Medulla oblongata (tissue), 1 donor: ENCODE results near the gene COLQ.
"Not testable (repeated sequence)": the region's sequence is repeated elsewhere in the genome, so short reads cannot be mapped to it uniquely, and the experiment has no call there.

Experiments used
- DNase-seq: peaks from one replicate; pipeline ENCODE4 v3.0.0-alpha.2; 2015; ENCODE audit errors: extremely low spot score

The COLQ gene

DNA sequence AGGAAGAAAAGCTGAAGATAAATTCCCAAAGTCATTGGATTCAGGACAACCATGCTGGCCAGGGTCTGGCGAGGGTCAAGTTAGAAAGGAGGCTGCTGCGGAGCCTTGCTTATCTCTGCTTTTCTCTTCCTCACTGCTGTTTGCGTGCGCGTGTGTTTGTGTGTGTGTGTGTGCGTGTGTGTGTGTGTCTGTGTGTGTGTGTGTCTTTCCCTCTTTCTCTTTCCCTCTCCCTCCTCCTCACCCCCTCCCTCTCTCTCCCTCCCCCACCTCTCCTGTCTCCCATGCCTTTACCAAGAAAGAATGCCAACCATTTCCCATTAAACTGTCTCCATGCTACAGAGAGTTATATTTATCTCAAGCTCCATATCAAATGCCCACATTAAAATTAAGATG is at the start of gene COLQ:
Gene COLQ (minus strand): TSS at position 134 of the 393 bp plus-strand sequence. CDS start 81 bp downstream, at position 53.
- no peak for DNase-seq

DNA sequence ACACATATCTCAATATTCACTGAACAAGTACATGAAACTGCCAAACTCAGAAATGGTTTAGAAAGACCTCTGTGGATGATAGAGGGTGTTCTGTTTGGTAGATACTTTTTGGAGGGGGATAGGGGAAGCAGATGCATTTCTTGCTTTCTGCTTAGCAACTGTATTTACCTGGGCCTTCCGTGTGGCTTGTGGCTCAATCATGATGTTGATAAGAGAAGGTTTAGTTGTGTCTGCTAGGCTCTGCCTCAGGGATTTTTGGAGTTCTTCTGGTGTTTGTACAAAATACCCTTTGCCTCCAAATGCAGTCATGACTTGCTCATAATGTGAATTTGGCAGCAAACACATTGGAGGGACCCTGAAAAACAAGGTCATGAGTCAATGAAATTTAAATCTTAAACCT is 41.7 kb upstream of the COLQ start:
- DNase-seq = no peak

DNA sequence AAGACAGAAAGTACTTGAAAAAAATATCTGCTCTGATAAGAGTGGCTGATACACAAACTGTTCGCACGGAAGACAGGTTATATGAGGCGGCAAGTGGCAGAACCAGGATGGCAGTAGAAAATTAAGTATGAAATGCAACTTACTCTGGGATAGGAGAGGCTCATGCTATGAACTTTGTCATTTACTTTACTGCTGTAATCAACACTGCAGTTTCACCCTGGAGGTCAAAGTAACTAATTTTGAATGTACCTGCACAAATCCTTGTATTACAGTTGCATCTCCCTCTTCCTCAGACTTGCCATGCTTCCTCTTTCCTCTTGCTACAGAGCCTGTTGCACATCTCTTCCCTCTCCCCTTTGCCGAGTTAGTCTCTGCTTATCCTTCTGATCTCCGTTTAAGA is 41.1 kb upstream of the COLQ start:
- no peak for DNase-seq

DNA sequence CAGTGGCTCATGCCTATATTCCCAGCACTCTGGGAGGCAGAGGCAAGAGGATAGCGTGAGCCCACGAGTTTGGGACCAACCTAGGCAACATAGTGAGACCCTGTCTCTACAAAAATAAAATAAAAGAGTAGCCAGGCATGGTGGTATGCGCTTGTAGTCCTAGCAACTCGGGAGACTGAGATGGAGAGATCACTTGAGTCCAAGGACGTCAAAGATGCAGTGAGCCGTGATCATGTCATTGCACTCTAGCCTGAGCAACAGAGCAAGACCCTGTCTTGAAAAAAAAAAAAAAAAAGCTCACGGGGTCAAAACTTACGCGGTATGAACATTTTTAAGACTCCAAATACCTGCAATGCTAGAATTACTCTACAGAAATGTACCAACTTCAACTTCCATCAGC is 37.1 kb upstream of the COLQ start:
- no peak for DNase-seq

DNA sequence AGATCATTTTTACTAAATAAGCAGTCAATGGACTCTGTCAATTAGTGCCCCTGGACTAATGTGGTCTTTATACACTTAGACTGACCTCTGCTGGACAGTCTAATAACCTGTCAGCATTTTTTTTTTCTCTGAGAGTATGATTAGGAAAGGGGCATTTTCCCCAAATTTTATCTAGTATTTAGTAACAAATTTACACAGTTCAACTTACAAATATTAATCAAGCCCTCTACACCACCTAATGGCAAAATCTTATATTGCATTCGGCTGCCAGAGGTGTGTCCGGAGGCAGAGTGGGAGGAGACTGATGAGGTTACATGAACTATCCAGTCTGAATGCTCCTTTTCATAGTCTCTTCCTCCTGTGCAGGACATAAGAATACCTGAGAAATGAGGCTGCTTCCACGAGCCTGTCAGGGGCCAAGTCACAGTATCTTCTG is 36.0 kb upstream of the COLQ start:
- peak; percentile 69 for DNase-seq

DNA sequence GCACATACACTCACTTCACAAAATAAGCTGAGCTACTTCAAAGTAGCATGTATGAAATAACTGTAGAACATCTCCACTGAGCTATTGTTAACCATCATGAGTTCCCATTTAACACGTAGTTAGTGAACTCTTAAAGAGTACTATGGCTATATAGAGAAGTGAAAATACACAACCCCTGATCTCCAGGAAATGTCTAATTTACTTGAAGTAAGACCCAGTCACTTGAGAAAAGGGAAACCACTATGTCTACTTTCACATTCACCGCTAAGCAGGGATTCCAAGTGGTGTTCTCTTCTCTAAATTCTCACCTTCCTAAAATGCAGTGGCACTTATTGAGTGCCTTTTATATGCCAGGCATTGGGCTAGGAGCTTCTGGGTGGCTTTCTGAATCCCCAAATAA is 35.0 kb upstream of the COLQ start:
- DNase-seq = peak; percentile 81

DNA sequence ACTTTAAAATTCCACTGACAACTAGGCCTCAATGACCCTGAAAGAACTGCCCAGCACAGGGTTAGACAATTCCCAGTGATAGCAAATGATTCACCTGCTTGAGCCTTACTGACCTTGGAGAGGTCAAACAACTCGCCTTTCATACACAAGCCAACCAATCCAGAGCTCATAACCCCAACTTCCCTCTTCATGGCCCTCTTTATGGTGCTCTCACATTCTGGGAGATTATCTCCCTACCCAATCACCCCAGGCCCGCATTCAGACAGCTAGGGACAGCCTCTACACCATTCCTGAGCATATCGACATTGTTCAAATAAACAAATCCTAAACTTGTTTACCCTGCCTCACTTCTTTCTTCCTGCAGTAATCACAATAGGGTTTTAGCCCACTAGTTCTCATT is 32.2 kb upstream of the COLQ start:
- DNase-seq = no peak

DNA sequence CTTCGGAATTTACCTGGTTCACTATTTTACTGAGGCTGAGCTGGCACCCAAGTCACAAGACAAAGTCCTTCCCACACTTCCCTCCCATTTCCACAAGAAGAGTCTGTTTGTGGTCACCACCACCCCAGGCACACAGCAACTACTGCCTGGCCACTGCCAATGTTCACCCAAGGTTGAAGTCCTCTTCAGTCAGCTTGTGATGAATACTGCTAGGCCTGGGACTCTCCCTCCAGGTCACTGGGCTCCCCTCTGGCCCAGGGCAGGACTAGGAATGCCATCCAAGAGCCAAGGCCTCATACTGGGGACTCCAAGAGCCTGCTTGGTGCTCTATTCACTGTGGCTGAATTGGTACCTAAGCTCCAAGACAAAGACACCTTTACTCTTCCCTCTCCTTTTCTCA is 30.4 kb upstream of the COLQ start:
- DNase-seq = no peak

DNA sequence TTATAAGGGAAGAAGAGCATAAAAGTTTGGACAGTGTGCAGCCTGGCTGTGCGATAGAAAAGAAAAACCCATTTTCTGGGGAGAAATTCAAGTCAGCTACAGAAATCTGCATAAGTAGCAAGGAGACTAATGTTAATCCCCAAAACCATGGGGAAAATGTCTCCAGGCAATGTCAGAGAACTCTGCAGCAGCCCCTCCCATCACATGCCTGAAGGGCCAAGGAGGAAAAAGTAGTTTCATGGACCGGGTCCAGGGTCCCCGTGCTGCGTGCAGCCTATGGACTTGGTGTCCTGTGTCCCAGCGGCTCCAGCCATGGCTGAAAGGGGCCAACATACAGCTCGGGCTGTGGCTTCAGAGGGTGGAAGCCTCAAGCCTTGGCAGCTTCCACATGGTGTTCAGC is 28.3 kb upstream of the COLQ start:
- DNase-seq = no peak

DNA sequence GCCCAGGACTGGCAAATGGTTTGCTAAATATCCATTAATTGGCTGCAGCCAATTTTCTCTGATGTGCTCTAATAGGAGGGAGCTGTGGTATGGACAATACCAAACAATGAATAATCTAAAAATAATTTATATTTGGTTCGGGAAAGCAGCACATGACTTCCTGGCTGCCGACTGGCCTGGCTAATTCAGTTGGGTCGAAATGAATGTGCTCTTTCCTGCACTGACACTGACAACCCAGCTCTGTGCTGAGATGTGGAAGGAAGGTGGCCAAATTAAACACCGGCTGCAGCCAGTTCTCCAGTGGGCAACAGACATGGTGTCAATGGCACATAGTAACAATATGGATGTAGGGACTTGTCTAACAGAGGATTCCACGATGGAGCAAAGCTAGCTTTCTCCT is 21.1 kb upstream of the COLQ start:
- peak; percentile 16 for DNase-seq

DNA sequence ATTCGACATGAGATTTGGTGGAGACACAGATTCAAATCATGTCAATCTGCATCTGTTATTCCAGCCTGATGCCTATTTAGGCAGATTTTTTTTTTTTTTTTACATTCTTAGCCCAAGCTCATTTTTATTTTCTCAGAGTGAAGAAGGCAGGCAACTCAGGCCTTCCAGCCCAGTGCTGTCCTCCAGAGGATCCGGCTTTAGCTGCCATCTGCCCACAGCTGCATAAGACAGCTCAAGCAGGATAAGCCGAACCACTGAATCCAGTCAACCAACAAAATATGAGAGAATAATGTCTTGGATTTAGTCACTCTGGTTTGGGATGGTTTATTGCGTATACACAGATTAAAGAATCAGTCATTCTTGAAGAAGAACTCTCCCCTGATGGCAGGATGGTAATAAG is 19.9 kb upstream of the COLQ start:
- no peak for DNase-seq

DNA sequence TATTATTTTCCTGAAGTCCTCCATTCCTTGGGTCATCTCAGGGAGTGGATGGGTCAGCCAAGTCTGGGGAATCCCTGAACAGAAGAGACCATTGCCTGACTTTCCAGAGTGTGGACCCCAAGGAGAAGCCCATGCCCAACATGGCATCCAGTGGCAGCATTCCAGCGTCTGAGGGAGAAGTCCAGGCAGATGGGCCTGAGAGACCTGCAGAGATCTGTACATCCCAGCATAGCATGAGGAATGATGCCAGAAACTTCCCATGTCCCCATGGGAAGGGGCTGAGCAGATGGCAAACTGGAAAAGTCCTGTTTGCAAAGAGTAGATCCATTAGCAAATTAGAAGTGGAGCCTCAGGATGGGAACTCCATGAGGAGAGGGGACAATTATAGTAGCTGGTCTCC is 17.6 kb upstream of the COLQ start:
- DNase-seq = no peak

DNA sequence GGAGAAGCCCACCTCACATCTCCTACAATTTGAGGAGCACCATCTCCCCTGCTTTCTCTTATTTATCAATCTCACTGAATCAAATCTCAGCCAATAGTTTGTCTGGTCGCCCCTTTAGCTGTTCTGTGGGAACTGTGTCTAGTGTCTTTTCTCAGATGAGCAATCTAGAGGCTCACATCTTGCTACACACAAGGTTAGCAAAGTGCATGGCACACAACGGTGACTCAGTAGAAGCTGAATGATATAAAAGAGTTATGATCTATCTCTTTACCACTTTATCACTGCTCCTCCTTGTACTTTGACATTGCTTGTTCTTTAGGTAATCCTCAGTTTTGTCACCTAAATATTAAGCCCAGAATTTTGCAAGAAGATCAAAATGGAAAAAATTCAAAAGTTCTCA is 16.8 kb upstream of the COLQ start:
- DNase-seq = no peak

DNA sequence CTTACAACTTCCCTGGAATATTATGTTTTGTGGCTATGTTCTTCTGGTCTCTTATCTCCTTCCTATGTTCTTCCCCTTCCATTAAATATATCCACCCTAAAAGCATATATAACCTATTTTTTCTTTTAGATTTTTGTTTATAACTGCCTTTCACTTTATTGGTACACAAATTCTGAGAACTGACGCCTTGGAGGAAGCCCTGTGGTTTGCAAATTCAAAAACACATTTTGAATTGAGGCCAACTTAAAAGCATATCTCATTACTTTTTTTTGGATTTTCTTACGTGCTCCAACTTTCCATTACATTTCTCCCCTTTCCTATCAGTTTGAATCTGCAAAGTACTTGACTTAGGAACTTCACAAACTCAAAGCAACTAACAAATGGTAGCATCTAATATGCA is 15.3 kb upstream of the COLQ start:
- DNase-seq = no peak

DNA sequence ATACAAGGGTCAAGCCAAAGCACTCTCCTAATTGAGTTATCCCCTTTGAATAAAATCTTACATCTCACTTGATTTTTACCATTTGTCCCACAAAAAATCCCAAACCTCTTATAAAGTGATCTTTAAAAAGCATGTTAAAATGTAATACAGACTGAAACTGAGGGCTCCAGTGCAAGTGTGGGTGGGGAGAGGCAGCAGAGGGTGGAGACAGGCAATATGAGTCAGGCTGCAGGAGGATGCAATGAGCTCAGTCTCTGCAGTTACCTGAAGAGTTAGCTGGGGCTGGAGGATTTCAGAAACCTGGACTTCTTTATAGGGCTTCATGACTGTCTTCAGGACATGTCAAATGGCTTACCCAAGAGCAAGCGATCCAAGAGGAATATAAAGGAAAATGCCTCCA is 14.2 kb upstream of the COLQ start:
- no peak for DNase-seq

DNA sequence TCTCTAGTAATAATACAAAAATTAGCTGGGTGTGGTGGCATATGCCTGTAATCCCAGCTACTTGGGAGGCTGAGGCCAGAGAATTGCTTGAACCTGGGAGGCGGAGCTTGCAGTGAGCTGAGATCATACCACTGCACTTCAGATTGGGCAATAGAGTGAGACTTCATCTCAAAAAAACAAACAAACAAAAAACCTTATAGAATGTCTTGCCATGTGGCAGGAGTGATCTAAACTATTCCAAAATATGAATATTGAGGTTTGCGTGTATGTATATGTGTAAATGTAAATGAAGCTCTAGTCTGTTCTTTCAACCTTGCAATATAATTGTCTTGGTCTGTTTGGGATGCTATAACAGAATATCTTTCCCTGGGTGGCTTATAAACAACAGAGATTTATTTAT is 11.1 kb upstream of the COLQ start:
- DNase-seq = not testable (repeated sequence)

DNA sequence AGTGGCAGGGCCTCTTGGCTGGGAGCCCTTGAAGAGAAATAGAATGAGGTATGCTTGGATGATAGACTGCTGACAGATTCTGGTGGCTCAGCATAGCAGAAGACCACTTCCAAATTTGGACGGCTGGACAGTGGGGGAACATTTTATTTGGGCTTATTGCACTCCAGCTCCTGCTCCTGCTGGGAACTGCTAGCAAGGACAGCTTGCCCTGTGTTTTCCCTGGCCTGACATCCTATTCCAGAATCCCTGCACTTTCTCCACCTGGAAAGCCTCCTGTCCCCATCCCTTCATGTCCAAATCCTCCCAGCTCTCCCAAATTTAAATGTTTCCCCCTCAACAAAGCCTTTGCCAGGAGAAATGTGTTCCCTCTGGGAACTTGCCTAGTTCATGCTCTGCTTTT is 9.8 kb upstream of the COLQ start:
- DNase-seq = no peak

DNA sequence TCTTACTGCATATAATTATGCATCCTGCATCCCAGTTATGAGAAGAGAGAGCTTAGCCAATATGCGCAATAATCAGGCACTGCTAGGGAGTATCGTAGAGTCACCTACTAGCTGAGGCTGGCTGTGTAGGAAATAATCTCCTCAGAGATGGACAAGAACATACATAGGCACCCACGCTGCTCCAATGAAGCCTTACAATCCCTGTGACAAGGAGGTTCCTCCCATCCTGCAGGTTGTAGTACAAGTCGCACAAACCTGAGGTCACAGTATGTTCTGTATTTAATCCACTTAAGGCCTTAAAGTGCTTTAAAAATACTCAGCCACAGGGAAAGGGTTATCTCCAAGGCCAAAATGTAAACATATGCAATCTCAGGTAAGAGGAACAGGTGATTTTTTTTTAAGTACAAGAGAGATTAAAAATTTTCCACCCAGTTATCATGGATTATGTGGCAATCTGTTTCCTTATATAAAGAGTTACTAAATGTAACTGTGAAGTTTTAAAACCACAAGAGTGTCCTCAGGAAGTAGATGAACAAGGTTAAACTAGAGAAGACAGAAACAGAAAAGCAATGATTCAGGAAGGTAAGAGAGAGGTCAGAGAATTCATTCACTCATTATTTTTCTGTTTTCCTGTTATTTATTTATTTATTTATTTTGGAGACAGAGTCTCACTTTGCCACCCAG is 7.5 kb upstream of the COLQ start:
- no peak for DNase-seq

DNA sequence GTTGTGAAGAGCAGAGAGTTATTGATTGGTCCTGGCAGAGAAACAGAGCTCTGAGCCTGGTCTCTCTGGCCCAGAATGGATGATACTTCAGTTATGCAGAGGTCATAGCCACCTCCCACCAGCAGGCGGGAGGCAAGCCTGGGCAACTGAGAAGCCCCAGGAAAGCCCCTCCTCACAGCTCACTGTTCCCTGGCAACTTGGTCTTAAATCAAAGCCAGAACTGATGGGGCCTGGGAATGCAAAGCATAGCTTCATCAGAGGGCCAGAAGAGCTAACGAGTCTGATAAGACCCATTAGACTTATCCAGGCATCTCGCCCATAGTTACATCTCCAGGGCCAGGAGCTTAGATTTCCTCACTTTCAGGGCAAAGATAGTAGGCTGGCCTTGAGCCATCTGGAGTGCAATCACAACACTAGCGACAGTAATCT is 5.5 kb upstream of the COLQ start:
- DNase-seq = no peak

DNA sequence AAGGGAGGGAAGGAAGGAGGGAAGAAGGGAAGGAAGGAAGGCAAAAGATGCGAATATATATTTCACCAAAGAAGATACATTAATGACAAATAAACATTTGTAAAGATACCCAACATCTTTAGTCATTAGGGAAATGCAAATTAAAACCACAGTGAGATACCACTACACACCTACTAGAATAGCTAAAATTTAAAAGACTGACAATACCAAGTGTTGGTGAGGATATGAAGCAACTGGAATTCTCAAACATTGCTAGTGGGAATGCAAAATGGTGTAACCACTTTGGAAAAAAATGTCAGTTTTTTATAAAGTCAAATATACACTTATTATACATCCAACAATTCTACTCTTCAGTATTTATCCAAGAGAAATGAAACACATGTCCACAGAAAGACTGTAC is 4.3 kb upstream of the COLQ start:
- no peak for DNase-seq

DNA sequence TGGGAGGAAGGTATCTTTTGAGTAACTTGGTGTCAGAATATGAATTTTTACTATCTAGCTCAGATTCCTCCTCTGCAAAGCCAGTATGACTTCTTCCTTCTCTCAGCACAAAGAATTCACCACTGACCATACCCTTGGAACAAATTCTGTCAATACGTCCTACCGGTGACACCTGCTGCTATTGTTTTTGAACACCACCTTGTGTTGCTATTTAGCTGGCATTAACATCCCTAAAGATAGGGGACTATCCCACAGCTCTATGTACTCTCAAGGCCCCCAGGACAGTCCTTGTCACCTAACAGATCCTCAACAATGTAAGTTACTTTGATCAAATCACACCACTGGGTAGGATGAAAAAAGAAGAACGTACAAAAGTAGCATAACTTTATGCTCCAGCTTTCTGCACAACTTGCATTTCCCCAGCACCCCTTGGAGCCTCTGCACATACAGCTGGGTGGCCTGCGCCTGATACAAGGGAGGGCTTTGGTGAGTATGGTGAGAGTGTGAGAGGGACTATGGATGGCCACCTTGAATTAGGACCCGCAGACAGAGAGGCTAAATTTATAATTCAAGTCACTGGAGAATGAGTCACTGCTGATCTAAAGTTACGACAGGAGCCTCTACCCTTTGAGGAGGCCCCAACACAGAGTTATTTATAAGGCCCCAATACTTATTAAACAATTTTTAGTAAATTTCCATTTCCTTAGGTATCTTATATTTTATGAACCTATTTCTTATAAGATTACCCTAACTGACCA is 2.3 kb upstream of the COLQ start:
- DNase-seq = no peak

DNA sequence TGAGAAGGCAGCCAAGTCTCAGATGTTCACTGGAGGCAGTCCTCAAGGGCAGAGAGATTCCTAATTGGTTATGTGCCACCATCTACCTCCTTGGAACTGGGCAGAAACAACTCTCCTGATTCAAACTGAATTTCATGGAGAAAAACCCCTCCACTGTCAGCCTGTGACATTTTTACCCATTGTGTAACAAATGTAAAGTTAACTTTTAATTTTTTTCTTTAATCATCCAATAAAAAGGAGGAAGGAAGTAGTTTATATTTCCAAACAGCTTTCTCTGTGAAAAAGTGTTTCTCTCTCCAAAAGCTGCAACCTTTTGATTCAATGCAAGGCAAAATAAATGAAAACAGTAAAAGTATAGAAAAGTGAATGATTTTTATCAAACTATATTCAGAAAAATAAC is 510 bp upstream of the COLQ start:
- no peak for DNase-seq

DNA sequence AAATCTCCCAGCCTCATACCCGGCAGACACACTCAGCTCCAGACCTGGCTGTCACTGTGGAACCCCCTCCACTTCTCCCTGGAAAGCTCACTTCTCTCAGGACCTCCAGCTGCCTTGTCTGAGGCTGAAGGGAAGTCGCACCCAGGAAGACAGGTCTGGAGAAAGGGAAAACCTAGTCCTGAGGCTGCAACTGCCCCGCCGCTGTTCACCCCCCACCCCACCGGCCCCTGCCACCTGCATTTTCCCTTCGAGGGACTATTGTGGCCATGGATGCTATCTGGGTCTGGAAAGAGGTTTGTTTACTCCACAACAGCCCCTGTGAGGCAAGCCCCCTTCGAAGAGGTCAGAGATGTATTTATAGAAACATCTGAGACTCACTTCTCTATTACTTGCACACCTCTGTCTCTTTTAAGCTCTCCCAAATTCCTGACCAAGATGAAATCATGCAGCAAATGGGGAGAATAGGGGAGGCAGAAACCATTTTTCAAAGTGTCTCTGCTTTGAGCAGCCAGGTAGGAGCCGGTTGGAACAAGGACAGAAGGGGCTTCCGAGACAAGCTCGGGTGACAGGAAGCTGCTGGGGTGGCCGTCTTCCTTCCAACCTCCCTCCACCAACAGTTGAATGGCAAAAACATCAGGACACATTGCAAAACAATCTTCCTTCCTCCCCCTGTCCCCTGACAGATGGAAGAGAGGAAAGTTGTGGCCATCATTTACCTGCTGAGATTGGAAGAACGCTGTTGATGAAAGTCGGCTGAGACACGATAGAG is 518 bp downstream of the COLQ start:
- no peak for DNase-seq
